GM04504 (cell line): ENCODE results near the gene RNF4.
"Not testable (repeated sequence)": the region's sequence is repeated elsewhere in the genome, so short reads cannot be mapped to it uniquely, and the experiment has no call there.

ENCODE experiments used
- DNase-seq: peaks from one replicate; pipeline ENCODE4 v3.0.0-alpha.2; 2012; ENCODE audit warnings: low read depth

Gene RNF4

DNA sequence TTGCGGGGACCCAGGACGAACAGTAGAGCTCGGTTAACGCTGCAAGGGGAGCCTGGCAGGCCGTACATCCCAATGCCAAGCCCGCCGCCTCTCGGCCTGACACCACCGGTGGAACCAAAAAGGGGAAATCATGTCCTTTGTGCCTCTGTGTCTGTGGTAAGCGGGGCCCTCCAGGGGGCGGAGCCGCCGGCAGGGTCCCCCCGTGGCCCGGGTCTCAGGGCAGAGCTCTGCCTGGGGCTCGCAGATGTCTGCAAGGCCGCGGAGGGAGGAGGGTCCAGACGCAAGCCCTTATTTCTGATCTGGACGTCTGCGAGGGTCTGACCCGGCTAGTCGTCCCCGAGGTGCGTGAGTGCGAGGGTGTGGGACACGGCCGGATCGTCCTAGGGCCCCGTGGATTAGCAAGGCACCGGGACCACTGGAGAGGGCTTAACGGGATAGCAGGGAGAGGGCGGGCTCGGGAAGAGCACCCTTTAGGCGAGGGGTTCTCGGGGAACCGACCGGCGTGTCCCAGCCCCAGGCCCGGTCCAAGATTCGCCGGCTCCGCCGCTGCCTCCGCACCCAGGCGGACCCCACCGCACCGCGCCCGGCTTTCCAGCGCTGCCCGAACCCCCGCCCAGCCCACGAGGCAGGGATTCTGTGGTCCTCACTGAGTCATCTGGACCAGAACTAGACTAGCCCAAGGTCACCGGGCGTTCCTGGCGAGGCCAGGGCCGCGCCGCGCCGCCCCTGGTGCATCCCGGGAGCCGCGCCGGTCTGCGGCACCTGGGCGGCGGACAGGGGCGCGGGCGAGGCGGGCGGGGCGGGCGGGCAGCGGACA is 66.7 kb downstream of the RNF4 start:
- DNase-seq, result peak; percentile 9

- DNase-seq, result peak; percentile 99
Measured at GRCh38 chr4:2536193-2537010, 67.5 kb downstream of the RNF4 start, which contains the start of gene FAM193A. Gene FAM193A (plus strand): TSS chr4:2536647. CDS start chr4:2536916, 269 bp downstream.

DNA sequence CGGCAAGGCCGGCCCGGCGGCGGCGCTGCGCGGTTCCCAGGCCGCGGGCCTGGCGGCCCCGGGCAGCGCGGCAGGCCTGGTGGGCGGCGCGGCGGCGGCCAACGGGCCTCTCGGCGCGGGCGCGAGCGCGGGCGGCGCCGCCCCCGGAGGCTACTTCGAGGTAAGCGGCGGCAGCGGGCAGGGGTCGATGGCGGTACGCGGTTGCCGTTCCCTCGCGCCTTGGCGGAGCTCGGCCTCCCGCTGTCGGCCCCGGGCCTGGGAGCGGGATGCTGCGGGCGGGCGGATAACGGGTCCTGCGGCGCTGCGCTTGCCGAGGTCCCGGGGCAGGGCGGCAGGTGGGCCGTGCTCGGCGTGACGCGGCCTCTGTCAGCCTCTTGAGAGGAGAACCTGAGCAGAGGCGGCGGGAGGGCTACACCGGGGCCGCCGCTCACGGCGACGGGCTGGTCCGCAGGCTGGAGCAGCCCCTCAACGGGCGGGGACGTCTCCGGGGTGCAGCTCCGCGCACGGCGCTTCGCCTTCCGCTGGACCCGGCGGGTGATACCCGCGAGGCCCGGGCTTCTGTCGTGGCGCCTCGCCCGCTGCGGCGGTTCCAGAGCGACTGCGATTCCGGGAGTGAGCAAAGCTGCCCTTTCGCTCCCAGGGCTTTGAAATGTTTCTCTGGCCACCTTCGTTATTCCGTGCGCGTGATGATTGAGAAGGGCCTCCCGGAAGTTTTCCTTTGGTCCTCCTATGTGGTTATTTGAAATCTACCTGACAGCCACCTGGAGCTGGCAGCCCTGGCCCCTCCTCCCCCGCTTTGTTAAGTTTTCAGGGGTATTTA is 68.3 kb downstream of the RNF4 start:
- DNase-seq, result peak; percentile 8

GRCh38 chr4:2543580-2544191 is 74.8 kb downstream of the RNF4 start:
- DNase-seq, result not testable (repeated sequence)

- no peak for DNase-seq
Measured at GRCh38 chr4:2545321-2546013, 76.6 kb downstream of the RNF4 start.

DNA sequence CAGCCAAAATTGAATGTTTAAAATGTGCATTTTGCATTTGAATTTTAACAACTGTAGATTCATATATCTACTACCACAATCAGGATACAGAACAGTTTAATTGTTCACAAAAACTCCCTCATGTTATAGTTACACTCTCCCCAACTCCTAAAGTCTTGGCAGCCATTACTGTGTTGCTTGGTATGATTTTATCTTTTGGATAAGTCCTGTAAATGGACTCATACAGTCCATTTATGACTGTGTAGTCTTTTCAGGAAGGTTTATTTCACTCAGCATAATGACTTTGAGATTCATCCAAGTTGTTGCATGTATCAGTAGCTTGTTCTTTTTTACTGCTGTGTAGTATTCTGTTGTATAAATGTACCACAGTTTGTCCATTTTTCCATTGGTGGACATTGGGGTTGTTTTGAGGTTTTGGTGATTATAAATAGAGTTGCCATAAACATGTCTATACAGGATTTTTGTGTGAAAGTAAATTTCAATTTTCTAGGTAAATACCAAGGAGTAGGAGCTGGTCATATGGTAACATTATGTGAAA is 77.4 kb downstream of the RNF4 start:
- no peak for DNase-seq

- DNase-seq, result not testable (repeated sequence)
Measured at GRCh38 chr4:2546961-2547691, 78.2 kb downstream of the RNF4 start.

- DNase-seq, result no peak
Measured at GRCh38 chr4:2551118-2551517, 82.2 kb downstream of the RNF4 start.

DNA sequence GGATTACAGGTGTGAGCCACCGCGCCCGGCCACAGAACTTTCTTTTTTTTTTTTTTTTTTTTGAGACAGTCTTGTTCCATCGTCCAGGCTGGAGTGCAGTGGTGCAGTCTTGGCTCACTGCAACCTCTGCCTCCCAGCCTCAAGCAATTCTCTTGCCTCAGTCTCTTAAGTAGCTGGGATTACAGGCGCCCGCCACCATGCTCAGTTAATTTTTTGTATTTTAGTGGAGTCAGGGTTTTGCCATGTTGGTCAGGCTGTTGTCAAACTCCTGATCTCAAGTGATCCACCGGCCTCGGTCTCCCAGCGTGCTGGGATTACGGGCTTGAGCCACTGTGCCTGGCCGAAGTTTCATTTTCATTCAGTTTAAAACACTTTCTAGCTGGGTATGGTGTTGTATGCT is 83.9 kb downstream of the RNF4 start:
- DNase-seq, result no peak

GRCh38 chr4:2558301-2558700 is 89.4 kb downstream of the RNF4 start:
- no peak for DNase-seq

DNA sequence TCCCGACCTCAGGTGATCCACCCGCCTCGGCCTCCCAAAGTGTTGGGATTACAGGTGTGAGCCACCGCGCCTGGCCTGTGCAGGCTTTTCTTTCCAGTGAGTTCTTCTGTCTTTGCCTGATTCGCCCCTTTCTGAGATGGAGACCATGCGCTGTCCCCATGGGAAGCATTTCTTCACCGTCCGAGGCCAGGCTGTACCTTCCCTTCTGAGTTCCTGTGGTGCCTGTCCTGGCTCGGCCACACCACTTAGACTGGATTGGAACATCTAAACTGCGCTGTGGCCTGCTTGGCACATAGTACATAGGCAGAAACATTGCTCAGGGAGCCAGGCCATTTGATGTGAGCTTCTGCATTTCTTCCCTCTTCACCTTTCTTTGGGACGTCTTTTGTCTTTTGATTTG is 91.3 kb downstream of the RNF4 start:
- DNase-seq, result no peak
